HG02642 (cell line): ENCODE measurements around the gene RAI14.

ENCODE experiments used
- ATAC-seq: cut with Tn5 transposase; IDR thresholded peaks from one replicate; pipeline ENCODE4 v1.9.1; 2021; ENCODE audit warnings: mild to moderate bottlenecking; ENCODE audit not compliant: unreplicated experiment, poor library complexity

RAI14 gene

GRCh38 chr5:34870382-34870781, 214.3 kb downstream of the RAI14 start:
- no peak for ATAC-seq

- ATAC-seq = no peak
Observed at GRCh38 chr5:34876275-34876674, 220.1 kb downstream of the RAI14 start.

GRCh38 chr5:34881246-34881645, 225.1 kb downstream of the RAI14 start:
- no peak for ATAC-seq
